Osteocyte (in vitro differentiated cells): ENCODE measurements around the gene SLC22A23. TPM values are rescaled to one million over a fixed set of nuclear protein-coding genes. Genes with fewer than 3 reads are reported as not detected.

ENCODE experiments used
- DNase-seq: peaks from one replicate; pipeline ENCODE4 v3.0.0; 2021; ENCODE audit warnings: mixed read lengths; ENCODE audit not compliant: unreplicated experiment; ENCODE audit errors: extremely low spot score
- H3K27ac Mint-ChIP-seq: one replicate; pipeline ENCODE4 v1.8.0; 2021; ENCODE audit warnings: mild to moderate bottlenecking, mixed read lengths; ENCODE audit not compliant: unreplicated experiment
- H3K27me3 Mint-ChIP-seq: one replicate; pipeline ENCODE4 v1.8.0; 2021; ENCODE audit warnings: mixed read lengths; ENCODE audit not compliant: unreplicated experiment
- H3K36me3 Mint-ChIP-seq: one replicate; pipeline ENCODE4 v1.8.0; 2021; ENCODE audit warnings: mixed read lengths; ENCODE audit not compliant: unreplicated experiment
- H3K4me1 Mint-ChIP-seq: one replicate; pipeline ENCODE4 v1.8.0; 2021; ENCODE audit warnings: mixed read lengths; ENCODE audit not compliant: unreplicated experiment
- H3K4me3 Mint-ChIP-seq: one replicate; pipeline ENCODE4 v1.8.0; 2021; ENCODE audit warnings: mild to moderate bottlenecking, moderate library complexity, mixed read lengths; ENCODE audit not compliant: unreplicated experiment
- H3K9me3 Mint-ChIP-seq: one replicate; pipeline ENCODE4 v1.8.0; 2021; ENCODE audit warnings: mixed read lengths; ENCODE audit not compliant: unreplicated experiment
- total RNA-seq: library from RNA; stranded (reverse); gene quantifications from 2 replicates; pipeline ENCODE4 v1.2.1, GENCODE V29; 2021
- TF ChIP-seq, protein P1 (sequence below): fragments of 200-600 bp; sonication (generic); IDR thresholded peaks from 2 replicates; pipeline ENCODE4 v1.5.0; 2021; ENCODE audit warnings: antibody characterized with exemption, mild to moderate bottlenecking, moderate library complexity

Gene SLC22A23
- total RNA-seq, 1 donor from 2014 or later = 10.4 TPM

DNA sequence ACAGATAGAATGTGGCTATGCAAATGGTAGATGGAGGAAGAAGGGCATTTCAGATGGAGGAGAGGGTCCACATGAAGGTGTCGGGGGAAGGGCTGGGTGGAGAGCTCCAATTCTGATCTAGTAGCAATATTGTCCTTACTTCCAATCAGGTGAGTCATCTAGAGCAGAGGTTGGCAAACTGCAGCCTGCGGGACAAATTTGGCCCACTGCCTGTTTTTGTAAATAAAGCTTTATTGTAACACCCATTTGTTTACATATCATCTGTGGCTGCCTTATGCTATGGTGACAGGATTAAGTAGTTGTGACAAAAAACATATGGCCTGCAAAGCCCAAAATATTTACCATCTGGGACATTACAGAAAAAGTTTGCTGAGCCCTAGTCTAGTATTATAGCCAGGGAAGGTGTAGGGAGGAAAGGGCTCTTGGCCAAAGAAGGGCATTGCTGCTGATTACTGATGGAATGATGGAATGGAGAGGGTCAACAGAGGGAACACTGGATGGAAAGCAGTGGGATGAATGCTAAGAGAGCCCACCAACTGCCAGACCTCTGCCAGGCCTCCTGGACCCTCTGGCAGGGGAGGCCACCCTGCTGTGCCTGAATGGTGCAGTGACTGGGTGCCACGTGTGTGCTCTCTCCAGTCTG is 79.8 kb downstream of the SLC22A23 start:
- TF ChIP-seq, protein P1, sequence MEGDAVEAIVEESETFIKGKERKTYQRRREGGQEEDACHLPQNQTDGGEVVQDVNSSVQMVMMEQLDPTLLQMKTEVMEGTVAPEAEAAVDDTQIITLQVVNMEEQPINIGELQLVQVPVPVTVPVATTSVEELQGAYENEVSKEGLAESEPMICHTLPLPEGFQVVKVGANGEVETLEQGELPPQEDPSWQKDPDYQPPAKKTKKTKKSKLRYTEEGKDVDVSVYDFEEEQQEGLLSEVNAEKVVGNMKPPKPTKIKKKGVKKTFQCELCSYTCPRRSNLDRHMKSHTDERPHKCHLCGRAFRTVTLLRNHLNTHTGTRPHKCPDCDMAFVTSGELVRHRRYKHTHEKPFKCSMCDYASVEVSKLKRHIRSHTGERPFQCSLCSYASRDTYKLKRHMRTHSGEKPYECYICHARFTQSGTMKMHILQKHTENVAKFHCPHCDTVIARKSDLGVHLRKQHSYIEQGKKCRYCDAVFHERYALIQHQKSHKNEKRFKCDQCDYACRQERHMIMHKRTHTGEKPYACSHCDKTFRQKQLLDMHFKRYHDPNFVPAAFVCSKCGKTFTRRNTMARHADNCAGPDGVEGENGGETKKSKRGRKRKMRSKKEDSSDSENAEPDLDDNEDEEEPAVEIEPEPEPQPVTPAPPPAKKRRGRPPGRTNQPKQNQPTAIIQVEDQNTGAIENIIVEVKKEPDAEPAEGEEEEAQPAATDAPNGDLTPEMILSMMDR = no peak
- no peak for DNase-seq
- no peaks in the 10 kb centered on the region for H3K27me3 Mint-ChIP-seq
- peaks cover 7% of the 10 kb centered on the region for H3K4me1 Mint-ChIP-seq
- H3K36me3 Mint-ChIP-seq = no peaks in the 10 kb centered on the region
- H3K9me3 Mint-ChIP-seq = no peaks in the 10 kb centered on the region
- H3K27ac Mint-ChIP-seq = no peak overlapping the region
- no peak overlapping the region for H3K4me3 Mint-ChIP-seq

DNA sequence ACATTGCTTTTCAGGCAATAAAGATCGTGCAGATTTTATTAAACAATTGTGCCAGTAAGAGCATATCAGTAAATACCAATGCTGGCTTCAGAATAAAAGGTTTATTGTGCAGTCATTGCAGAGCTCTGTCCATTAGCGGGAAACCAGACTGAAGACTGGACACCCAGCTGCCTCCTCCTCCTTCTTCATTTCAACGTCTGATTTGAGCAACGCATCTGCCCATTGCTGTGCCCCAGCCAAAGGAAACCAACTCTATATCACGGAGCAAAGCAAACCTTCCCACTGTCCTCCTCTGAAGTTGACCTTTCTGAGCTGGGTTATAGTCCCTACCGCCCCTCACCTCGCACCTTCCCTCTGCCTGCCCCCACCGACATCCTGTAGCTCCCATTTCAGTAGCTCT is 80.8 kb downstream of the SLC22A23 start:
- H3K4me3 Mint-ChIP-seq = no peak overlapping the region
- no peaks in the 10 kb centered on the region for H3K9me3 Mint-ChIP-seq
- no peak overlapping the region for H3K27ac Mint-ChIP-seq
- no peaks in the 10 kb centered on the region for H3K36me3 Mint-ChIP-seq
- no peaks in the 10 kb centered on the region for H3K27me3 Mint-ChIP-seq
- TF ChIP-seq, protein P1 = no peak
- peaks cover 7% of the 10 kb centered on the region for H3K4me1 Mint-ChIP-seq
- DNase-seq = no peak

DNA sequence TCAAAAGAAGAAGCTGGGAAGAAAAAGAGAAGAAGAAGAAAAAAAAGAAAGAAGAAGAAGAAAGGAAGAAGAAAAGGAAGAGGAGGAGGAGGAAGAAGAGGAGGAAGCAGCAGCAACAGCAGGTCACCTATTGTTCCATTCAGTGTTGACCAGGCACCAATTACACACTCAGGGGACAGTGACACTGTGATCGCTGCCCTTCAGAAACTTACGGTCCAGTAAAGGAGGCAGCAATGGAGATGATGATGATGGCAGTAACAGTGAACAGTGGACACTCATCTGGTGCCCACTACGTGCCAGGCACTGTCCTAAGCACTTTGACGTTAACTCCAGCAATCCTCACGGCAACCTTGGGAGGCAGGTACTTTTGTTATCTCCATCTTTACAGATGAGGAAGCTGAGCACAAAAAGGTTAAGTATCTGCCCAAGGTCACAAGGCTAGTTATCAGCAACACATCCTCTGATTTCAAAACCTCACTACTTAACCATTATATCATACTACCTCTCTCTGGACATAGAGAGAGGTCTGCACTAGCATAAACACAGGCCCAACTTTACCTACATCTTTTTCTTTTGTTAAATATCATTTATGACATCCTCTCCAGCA is 83.2 kb downstream of the SLC22A23 start:
- no peak overlapping the region for H3K4me3 Mint-ChIP-seq

DNA sequence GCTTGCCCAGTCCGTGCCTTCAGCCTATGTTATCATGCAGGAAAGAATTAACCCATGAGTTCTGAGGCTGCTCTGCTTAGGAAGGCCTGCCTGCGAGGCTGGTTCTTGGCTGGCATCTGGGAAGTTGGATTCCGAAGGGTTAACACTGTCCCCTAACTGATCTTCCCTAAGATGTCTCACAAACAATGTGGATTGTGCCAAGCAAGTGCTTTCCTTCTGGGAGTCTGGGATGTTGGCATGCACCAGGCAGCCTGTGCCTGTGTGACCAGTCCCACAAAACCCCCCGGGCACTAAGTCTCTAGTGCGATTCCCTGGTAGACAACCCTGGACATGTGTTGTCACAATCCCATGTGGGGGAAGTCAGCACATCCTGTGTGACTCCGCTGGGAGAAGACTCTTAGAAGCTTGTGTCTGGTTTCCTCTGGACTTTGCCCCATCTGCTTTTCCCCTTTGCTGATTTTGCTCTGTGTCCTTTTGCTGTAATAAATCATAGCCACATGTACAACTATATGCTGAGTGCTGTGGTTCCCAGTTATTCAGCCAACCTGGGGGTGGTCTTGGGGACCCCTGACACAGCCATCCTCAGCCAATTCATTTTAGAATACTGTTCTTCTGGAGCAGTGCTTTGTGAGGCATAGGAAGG is 83.8 kb downstream of the SLC22A23 start:
- Mint-ChIP-seq H3K27me3 (no peaks in the 10 kb centered on the region), H3K27ac (no peak overlapping the region), H3K36me3 (no peaks in the 10 kb centered on the region), H3K9me3 (no peaks in the 10 kb centered on the region), H3K4me1 (no peaks in the 10 kb centered on the region), H3K4me3 (no peak overlapping the region)
- no peak for DNase-seq
- TF ChIP-seq, protein P1 = no peak

More for the DNA sequence above, 83.2 kb downstream of the SLC22A23 start:
- no peak for DNase-seq
- Mint-ChIP-seq H3K9me3 (no peaks in the 10 kb centered on the region), H3K27ac (no peak overlapping the region), H3K36me3 (no peaks in the 10 kb centered on the region), H3K4me1 (no peaks in the 10 kb centered on the region), H3K27me3 (no peaks in the 10 kb centered on the region)
- TF ChIP-seq, protein P1 = no peak

DNA sequence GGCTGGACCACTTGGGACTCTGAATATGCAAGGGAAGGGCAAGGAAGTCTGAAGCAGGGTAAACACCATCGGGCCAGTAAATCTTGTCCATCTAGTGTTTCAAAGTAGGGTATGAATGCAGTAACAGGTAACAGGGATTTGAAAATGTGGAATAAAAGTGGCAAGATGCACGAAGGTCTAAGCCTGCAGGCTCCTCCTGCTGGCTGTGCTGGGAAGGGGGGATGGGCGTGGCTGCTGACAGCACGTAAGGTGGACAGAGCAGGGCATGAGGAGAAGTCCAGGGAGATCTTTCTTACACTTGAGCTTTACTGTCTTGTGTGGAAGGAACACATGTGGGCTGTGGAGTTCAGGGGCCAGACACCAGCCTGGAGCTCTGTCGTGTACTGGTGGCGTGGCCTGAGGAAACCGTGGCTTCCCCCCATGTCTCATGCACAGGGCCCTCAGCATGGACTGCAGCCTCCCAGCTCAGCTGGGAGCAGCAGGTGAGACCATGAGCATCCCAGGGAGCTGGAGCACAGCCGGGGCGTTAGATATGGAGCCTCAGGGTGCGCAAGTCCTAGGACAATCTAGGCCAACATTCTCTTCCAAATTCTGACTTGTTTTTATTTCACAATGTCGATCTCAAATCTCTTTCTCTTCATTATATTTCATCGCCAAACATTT is 84.5 kb downstream of the SLC22A23 start:
- Mint-ChIP-seq H3K36me3 (no peaks in the 10 kb centered on the region), H3K27me3 (no peaks in the 10 kb centered on the region), H3K9me3 (no peaks in the 10 kb centered on the region), H3K4me1 (no peaks in the 10 kb centered on the region), H3K27ac (no peak overlapping the region), H3K4me3 (no peak overlapping the region)
- TF ChIP-seq, protein P1 = no peak
- DNase-seq = no peak
